ENCODE data around the gene MMD. TPM values are rescaled to one million over a fixed set of nuclear protein-coding genes. Genes with fewer than 3 reads are reported as not detected.

The MMD gene
- total and polyA plus RNA-seq, 2 experiments from 2014 or later: 65.3 to 85.0 TPM

- H3K4me3 ChIP-seq: no peak overlapping the region
- no peaks in the 10 kb centered on the region for H3K27me3 ChIP-seq
- no peaks in the 10 kb centered on the region for H3K9me3 ChIP-seq (ENCODE audit: low read depth)
- no peaks in the 10 kb centered on the region for H3K36me3 ChIP-seq
- TF ChIP-seq CTCF (IDR thresholded peaks at IDR 0.05; ENCODE audit: low read depth, low read length): no peak
- H3K27ac ChIP-seq: no peak overlapping the region
- DNase-seq (ENCODE audit: low read depth in 1 of 2, low spot score in 1 of 2): no peak
- H3K4me1 ChIP-seq (ENCODE audit: low read depth): peaks cover 5% of the 10 kb centered on the region
Measured at GRCh38 chr17:55377671-55378275, 43.9 kb downstream of the MMD start.

GRCh38 chr17:55368706-55369105, 52.9 kb downstream of the MMD start:
- no peak overlapping the region for H3K27ac ChIP-seq
- TF ChIP-seq CTCF (IDR thresholded peaks at IDR 0.05; ENCODE audit: low read depth, low read length): no peak
- H3K9me3 ChIP-seq (ENCODE audit: low read depth): no peaks in the 10 kb centered on the region
- no peak overlapping the region for H3K4me3 ChIP-seq
- no peaks in the 10 kb centered on the region for H3K36me3 ChIP-seq
- no peak for DNase-seq (ENCODE audit: low read depth in 1 of 2, low spot score in 1 of 2)
- H3K27me3 ChIP-seq: no peaks in the 10 kb centered on the region
- H3K4me1 ChIP-seq (ENCODE audit: low read depth): no peaks in the 10 kb centered on the region

- Histone ChIP-seq H3K27me3 (no peaks in the 10 kb centered on the region), H3K9me3 (ENCODE audit: low read depth) (no peaks in the 10 kb centered on the region), H3K27ac (no peak overlapping the region), H3K36me3 (no peaks in the 10 kb centered on the region), H3K4me3 (no peak overlapping the region), H3K4me1 (ENCODE audit: low read depth) (no peaks in the 10 kb centered on the region)
- no peak for TF ChIP-seq CTCF (IDR thresholded peaks at IDR 0.05; ENCODE audit: low read depth, low read length)
- DNase-seq (ENCODE audit: low read depth in 1 of 2, low spot score in 1 of 2): no peak
Measured at GRCh38 chr17:55366020-55366481, 55.6 kb downstream of the MMD start.

GRCh38 chr17:55363033-55363432, 58.6 kb downstream of the MMD start:
- Histone ChIP-seq H3K27me3 (no peaks in the 10 kb centered on the region), H3K27ac (no peak overlapping the region), H3K4me3 (no peak overlapping the region), H3K9me3 (ENCODE audit: low read depth) (no peaks in the 10 kb centered on the region), H3K4me1 (ENCODE audit: low read depth) (no peaks in the 10 kb centered on the region), H3K36me3 (no peaks in the 10 kb centered on the region)
- DNase-seq (ENCODE audit: low read depth in 1 of 2, low spot score in 1 of 2): no peak
- TF ChIP-seq CTCF (IDR thresholded peaks at IDR 0.05; ENCODE audit: low read depth, low read length): no peak

- Histone ChIP-seq H3K27me3 (no peaks in the 10 kb centered on the region), H3K36me3 (no peaks in the 10 kb centered on the region), H3K4me1 (ENCODE audit: low read depth) (no peaks in the 10 kb centered on the region), H3K4me3 (no peak overlapping the region), H3K9me3 (ENCODE audit: low read depth) (no peaks in the 10 kb centered on the region), H3K27ac (no peak overlapping the region)
- DNase-seq (ENCODE audit: low read depth in 1 of 2, low spot score in 1 of 2): no peak
- no peak for TF ChIP-seq CTCF (IDR thresholded peaks at IDR 0.05; ENCODE audit: low read depth, low read length)
Measured at GRCh38 chr17:55360971-55361370, 60.7 kb downstream of the MMD start.

All from cardiac muscle cell (in vitro differentiated cells and primary cell).